SK-N-SH treated with all-trans-retinoic acid at 6 μM for 48 hours (cell line): ENCODE measurements around the gene TMCC3.

Experiments used
- ARNTL ChIP-seq: fragments of 450-650 bp; formaldehyde crosslinking; IDR thresholded peaks from 2 replicates; pipeline ENCODE4 v1.5.0; 2020; ENCODE audit warnings: low read depth, mild to moderate bottlenecking, moderate library complexity, borderline replicate concordance
- BACH2 ChIP-seq: fragments of 250-450 bp; sonication (Bioruptor Pico); IDR thresholded peaks from 2 replicates; pipeline ENCODE4 v1.9.0; 2021; ENCODE audit warnings: mild to moderate bottlenecking, borderline replicate concordance
- ESRRG ChIP-seq: fragments of 250-450 bp; sonication (Bioruptor Pico); IDR thresholded peaks from 2 replicates; pipeline ENCODE4 v1.6.1; 2021; ENCODE audit warnings: mild to moderate bottlenecking
- GLIS3 ChIP-seq: fragments of 250-450 bp; sonication (Bioruptor Pico); IDR thresholded peaks from 2 replicates; pipeline ENCODE4 v1.5.0; 2020; ENCODE audit warnings: mild to moderate bottlenecking, moderate library complexity
- PPARA ChIP-seq: fragments of 250-450 bp; sonication (Bioruptor Pico); IDR thresholded peaks from 2 replicates; pipeline ENCODE4 v1.5.0; 2020; ENCODE audit warnings: mild to moderate bottlenecking, borderline replicate concordance
- RARB ChIP-seq: fragments of 250-450 bp; sonication (Bioruptor Pico); IDR thresholded peaks from 2 replicates; pipeline ENCODE4 v1.8.0; 2021; ENCODE audit warnings: mild to moderate bottlenecking, moderate library complexity
- ZFP3 ChIP-seq: fragments of 250-450 bp; sonication (Bioruptor Pico); IDR thresholded peaks from 2 replicates; pipeline ENCODE4 v1.5.0; 2020; ENCODE audit warnings: mild to moderate bottlenecking, moderate library complexity
- ZFP30 ChIP-seq: fragments of 450-650 bp; formaldehyde crosslinking; IDR thresholded peaks from 2 replicates; pipeline ENCODE4 v1.5.0; 2022; ENCODE audit warnings: mild to moderate bottlenecking, moderate library complexity
- ZNF70 ChIP-seq: fragments of 450-650 bp; formaldehyde crosslinking; IDR thresholded peaks from 2 replicates; pipeline ENCODE4 v1.5.0; 2020; ENCODE audit warnings: mild to moderate bottlenecking, moderate library complexity
- TF ChIP-seq, protein P1 (sequence below): fragments of 250-450 bp; sonication (Bioruptor Pico); IDR thresholded peaks from 2 replicates; pipeline ENCODE4 v1.5.1; 2021; ENCODE audit warnings: mild to moderate bottlenecking, moderate library complexity
- TF ChIP-seq, protein P2 (sequence below): fragments of 250-450 bp; sonication (Bioruptor Pico); IDR thresholded peaks from 2 replicates; pipeline ENCODE4 v1.8.0; 2020; ENCODE audit warnings: mild to moderate bottlenecking, moderate library complexity, borderline replicate concordance
- TF ChIP-seq, protein P3 (sequence below): fragments of 250-450 bp; sonication (Bioruptor Pico); IDR thresholded peaks from 2 replicates; pipeline ENCODE4 v1.5.1; 2020; ENCODE audit warnings: low read depth, mild to moderate bottlenecking, moderate library complexity

DNA sequence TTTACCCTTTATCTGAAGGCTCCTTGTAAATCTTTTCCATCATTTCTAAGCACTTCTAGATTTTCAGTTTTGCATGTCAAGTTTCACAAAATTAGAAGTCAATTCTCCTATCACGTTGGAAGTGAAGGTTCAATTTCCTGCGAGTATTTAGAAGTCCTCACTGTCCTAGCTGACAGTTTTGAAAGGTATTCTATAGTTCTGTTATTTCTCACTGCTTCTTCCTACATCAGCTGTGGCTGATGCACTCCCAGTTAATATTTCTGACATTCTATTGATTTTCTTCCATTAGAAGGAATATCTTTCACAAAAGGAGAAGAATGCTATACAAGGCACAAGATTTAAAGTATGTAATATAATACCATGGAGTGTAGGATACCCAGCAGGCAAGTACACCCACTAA, 15.8 kb upstream of the TMCC3 start:
- TF ChIP-seq BACH2 (CRISPR knock-in tag) = no peak
- no peak for TF ChIP-seq ZNF70 (CRISPR knock-in tag)
- no peak for TF ChIP-seq ARNTL
- TF ChIP-seq, protein P1, sequence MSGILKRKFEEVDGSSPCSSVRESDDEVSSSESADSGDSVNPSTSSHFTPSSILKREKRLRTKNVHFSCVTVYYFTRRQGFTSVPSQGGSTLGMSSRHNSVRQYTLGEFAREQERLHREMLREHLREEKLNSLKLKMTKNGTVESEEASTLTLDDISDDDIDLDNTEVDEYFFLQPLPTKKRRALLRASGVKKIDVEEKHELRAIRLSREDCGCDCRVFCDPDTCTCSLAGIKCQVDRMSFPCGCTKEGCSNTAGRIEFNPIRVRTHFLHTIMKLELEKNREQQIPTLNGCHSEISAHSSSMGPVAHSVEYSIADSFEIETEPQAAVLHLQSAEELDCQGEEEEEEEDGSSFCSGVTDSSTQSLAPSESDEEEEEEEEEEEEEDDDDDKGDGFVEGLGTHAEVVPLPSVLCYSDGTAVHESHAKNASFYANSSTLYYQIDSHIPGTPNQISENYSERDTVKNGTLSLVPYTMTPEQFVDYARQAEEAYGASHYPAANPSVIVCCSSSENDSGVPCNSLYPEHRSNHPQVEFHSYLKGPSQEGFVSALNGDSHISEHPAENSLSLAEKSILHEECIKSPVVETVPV (CRISPR knock-in tag) = no peak
- no peak for TF ChIP-seq ZFP3 (CRISPR knock-in tag)
- TF ChIP-seq, protein P2, sequence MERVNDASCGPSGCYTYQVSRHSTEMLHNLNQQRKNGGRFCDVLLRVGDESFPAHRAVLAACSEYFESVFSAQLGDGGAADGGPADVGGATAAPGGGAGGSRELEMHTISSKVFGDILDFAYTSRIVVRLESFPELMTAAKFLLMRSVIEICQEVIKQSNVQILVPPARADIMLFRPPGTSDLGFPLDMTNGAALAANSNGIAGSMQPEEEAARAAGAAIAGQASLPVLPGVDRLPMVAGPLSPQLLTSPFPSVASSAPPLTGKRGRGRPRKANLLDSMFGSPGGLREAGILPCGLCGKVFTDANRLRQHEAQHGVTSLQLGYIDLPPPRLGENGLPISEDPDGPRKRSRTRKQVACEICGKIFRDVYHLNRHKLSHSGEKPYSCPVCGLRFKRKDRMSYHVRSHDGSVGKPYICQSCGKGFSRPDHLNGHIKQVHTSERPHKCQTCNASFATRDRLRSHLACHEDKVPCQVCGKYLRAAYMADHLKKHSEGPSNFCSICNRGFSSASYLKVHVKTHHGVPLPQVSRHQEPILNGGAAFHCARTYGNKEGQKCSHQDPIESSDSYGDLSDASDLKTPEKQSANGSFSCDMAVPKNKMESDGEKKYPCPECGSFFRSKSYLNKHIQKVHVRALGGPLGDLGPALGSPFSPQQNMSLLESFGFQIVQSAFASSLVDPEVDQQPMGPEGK = no peak
- no peak for TF ChIP-seq RARB (CRISPR knock-in tag)
- TF ChIP-seq ESRRG (CRISPR knock-in tag) = no peak
- TF ChIP-seq ZFP30 = no peak
- TF ChIP-seq, protein P3, sequence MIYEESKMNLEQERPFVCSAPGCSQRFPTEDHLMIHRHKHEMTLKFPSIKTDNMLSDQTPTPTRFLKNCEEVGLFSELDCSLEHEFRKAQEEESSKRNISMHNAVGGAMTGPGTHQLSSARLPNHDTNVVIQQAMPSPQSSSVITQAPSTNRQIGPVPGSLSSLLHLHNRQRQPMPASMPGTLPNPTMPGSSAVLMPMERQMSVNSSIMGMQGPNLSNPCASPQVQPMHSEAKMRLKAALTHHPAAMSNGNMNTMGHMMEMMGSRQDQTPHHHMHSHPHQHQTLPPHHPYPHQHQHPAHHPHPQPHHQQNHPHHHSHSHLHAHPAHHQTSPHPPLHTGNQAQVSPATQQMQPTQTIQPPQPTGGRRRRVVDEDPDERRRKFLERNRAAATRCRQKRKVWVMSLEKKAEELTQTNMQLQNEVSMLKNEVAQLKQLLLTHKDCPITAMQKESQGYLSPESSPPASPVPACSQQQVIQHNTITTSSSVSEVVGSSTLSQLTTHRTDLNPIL (CRISPR knock-in tag) = no peak
- TF ChIP-seq PPARA = no peak
- TF ChIP-seq GLIS3 (CRISPR knock-in tag) = no peak
